Measurements from ENCODE around the gene PRND.
"Not testable (repeated sequence)": the region's sequence is repeated elsewhere in the genome, so short reads cannot be mapped to it uniquely, and the experiment has no call there.

DNA sequence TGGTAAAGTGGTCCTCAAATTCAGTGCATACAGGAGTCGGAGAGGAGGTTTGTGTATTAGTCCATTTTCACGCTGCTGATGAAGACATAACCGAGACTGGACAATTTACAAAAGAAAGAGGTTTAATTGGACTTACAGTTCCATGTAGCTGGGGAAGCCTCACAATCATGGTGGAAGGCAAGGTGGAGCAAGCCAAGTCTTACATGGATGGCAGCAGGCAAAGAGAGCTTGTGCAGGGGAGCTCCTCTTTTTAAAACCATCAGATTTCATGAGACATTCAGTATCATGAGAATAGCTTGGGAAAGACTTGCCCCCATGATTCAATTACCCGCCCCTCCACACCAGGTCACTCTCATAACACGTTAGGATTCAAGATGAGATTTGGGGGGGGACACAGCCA lies 51.3 kb downstream of the PRND start:
- not testable (repeated sequence) for TF ChIP-seq EZH2 (IDR thresholded peaks at IDR 0.05; ENCODE audit: low read length, unreplicated experiment); EZH2phosphoT487 (IDR thresholded peaks at IDR 0.05; ENCODE audit: borderline replicate concordance, low read length)

All from PC-3 (cell line).